GM15510 (cell line): Measurements from ENCODE around the gene MICALL1.
A peak's percentile ranks its signal among the peaks of the same experiment; 100 is the strongest.

Experiments
- POLR2A ChIP-seq: IDR thresholded peaks from 3 replicates; pipeline ENCODE4 v1.6.1; 2011; ENCODE audit warnings: borderline replicate concordance; ENCODE audit not compliant: insufficient read length; ENCODE audit errors: extremely low read depth

The MICALL1 gene

DNA sequence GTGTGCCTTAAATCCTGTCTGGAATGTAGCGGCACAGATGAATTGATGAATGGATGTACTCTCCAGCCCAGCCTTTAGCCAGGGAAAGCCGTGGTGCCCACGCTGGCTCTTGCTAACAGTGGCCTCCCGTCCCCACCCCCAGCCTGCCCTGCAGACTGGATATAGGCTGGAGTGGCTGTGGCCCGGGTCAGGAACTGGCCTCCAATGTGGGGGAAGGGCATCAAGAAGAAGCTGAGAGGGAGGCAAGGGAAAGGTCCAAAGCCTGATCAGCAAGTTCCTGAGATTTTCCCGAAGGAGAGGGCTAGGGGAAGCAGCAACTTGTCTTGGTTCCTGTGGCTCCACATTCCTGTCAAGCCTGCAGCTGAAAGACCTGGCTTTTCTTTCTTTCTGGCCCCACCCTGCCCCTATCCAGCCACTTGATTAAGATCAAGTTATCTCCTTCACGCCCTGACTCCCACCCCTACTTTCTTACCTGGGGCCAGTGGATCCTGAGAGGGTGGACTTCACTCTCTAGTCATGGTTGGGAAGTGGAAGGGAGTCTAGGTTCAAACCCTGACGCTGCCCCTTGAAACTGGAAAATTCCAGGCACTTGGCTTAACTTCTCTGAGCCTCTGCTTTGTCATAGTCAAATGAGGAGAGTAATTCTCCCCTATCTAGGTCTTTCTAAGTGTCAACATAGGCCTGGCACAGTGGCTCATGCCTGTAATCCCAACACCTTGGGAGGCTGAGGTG lies 11.0 kb upstream of the MICALL1 start:
- TF ChIP-seq POLR2A, result no peak

DNA sequence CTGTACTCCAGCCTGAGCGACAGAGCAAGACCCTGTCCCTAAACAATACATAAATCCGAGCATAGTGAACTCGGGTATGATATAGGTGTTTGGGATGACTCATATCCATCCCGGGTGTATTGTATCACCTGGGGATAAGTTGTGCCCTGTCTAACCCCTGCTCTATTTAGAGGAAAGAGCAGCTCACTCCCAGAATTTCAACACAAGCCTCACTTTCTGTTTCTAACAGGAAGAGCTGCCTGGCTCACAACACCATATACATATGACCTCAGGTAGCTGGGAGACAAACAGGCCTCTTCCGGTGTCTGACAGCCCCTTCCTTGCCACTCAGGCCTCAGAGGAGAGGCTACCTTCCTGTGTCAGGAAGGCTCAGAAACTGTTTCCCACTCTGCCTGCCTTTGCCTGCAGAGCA lies 9.9 kb upstream of the MICALL1 start:
- TF ChIP-seq POLR2A, result peak; percentile 39

DNA sequence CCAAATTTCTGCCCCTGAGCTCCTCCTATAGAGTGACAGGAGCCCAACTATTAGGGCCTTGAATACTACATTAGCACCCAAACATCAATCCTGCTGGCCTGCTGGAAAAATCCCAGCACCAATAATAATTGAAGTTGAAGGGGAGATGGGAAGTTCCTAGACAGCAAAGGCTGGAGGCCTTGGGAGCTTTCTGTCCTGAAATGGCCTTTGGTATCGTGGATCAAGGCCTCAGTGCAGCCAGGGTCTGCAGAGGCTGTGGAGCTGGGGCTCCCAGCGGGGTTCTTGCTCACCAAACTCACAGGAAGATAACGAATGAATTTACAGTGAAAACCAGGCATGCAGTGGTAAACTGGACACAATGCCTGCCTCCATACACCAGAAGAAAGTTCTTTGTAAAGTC lies 9.2 kb upstream of the MICALL1 start:
- no peak for TF ChIP-seq POLR2A

DNA sequence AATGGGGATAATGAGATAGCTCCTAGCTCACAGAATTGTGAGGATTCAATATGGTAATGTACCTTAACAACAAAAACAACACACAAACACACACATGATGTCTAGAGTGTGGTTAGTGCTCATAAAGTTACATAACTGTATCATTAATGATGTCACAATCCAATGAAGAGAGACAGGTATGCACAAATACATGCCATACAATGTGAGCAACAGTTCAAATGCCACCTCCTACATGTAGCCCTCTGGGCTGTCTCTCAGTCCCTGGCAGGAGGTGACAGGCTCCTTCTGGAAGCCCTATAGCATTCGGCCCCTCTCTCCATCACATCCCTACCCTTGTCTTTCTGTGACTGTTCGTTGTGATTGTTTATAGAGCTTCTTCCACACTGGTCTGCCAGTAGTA lies 8.3 kb upstream of the MICALL1 start:
- TF ChIP-seq POLR2A, result no peak

DNA sequence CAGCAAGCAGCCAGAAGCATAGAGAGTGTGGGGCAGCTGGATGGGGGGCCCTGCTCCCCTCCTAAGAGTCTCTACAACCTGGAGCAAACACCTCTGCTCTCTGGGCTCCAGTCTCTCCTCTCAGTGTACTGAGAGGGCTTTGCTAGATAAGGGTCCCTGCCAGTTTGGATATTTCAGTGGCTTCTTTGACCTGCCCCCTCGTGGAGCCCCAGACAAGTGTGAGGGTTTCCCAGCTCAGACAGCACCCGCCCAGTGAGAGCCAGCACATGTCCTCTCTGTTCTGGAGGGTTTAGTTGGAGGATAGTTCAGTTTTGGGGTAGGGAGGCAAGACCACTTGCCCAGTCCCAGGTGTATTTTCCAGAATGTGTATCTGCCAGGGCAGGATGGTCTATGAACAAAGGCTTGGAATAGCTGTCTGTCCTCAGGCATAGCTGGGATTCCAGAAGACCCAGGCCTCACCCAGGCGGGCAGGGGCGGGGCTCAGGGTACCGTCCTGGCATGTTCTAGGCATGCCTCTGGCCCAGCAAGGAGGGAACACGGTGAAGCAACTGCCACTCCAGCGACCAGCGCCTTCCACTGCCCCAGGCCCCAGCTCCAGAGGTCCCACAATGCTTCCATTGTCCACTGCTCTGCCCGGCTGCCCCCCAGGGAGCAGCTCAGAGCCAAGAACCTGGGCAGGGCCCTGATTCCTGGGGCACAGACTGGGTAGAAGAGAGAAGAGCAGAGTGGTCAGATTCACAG lies 7.5 kb upstream of the MICALL1 start:
- TF ChIP-seq POLR2A, result no peak

DNA sequence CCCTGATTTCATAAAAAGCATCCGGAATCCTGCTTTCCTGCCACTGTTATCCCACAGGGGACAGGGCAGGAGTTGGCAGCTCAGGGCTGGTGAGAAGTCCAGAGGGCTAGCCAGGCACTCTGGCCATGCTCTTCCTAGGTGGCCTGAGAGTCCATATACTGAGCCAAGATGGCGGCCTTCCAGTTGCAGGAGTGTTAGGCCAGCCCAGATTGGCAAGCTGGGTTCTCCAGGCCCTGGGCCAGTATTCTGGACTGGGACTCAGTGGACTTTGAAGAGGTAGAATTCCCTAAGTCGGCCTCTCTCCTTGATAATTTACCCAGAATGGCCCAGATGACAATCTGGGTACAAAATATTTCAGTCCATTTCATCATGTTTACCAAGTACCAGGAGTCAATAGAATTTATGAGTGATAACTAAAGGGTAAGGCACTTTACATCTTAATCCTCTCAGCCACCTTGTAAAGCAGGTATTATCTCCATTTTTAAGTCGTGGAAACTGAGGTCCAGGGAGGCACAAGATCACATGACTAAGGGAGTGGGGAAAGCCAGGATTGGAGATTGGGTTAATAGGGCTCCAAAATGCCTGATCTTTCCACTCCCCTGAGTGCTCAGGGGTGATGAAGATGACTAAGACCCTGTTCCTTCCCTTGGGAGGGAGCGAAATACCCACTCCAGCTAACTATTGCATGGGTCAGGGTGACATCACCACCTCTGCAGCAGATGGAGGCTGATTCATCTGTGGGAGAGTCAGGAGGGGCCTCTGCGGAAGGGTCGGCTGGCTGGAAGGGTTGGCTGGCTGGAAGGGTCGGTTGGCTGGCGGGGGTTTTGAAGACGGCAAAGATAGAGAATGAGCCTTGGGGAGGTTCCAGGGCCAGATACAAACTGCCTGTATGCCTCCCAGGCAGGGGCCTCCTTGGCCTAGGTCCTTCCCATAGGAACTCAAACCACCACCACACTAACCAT lies 1.2 kb upstream of the MICALL1 start:
- TF ChIP-seq POLR2A, result no peak

DNA sequence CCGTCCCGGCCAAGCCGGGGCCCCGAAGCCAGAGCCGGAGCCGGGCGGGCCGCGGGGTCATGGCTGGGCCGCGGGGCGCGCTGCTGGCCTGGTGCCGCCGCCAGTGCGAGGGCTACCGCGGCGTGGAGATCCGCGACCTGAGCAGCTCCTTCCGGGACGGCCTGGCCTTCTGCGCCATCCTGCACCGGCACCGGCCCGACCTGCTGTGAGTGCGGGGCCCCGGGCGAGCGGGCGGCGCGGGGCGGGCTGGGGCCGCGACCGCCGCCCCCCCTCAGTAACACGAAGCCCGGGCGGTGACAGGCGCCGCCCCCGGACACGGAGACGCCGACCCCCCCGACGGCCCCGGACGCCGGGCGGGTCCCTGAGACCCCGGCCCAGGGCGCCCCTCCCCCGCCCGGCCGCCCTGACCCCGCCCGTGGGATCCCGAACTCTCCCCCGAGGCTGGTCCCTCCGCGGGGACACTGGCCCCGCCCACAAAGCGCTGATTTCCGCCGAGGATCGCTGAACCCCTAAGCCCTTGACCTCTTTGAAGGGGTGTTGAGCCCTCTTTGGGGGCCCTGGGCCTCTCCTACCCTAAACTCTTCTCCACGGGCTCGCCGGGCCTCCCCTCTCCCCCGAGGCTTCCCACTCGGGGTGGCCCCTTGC lies 389 bp downstream of the MICALL1 start:
- peak; percentile 54 for TF ChIP-seq POLR2A

DNA sequence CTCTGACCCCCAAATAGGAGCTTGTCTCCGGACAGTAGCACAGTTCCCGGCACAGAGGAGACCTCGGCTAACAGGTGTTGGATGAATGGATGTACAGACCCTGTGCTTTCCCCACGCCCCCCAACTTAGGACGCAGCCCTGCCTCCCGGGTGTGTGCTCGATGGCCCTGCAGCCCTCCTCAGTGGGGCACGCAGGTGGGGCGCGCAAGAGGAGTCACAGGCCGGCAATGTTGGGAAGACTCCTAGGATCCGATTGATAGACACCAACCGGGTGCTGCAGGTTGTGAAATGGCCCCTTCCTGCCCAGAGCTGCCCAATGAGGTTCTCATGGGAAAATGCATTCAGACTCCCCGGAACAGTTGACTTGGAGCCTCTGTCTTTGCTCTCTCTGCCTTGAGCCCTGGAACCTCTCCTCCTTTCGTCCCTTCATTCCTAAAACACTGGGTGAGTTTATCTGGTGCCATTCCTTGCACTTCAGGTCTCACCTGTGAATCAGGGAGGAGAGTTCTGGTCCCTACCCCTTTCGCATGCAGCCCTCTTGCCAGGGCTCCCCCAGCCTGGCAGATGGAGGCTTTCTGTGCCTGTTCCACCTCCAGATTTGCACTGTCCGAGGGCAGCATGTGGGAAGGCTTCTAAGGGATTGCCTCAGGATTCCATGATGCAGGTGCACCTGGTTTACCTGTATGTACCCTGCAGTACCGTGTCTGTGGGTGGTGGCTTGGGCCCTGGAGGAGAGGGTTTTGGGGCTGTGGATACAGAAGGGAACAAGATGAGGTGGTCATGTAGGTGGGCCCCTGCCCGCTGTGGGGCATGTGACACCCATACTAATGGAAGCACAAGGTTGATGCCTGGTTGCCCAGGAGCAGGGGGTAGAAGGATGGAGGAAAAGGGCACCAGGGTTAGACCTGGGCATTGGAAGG lies 1.2 kb downstream of the MICALL1 start:
- TF ChIP-seq POLR2A, result no peak

DNA sequence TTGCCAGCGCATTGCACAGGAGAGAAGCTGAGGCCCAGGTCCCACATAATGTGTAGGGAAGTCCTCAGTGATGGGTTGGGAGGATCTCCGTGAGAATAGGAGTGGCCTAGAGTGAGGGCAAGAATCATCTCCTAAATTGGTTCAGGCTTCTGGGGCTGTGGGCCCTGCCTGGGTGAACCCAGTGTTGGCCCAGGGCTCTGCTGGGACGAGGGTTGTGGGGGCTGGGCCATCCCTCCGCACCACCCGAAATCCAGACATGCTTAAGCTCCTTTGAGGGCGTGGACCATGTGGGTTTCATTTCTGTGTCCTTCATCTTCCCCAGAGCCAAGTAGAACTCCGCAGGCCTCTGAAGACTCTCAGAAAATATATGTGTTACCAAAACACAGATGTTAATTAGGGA lies 3.7 kb downstream of the MICALL1 start:
- TF ChIP-seq POLR2A, result no peak

DNA sequence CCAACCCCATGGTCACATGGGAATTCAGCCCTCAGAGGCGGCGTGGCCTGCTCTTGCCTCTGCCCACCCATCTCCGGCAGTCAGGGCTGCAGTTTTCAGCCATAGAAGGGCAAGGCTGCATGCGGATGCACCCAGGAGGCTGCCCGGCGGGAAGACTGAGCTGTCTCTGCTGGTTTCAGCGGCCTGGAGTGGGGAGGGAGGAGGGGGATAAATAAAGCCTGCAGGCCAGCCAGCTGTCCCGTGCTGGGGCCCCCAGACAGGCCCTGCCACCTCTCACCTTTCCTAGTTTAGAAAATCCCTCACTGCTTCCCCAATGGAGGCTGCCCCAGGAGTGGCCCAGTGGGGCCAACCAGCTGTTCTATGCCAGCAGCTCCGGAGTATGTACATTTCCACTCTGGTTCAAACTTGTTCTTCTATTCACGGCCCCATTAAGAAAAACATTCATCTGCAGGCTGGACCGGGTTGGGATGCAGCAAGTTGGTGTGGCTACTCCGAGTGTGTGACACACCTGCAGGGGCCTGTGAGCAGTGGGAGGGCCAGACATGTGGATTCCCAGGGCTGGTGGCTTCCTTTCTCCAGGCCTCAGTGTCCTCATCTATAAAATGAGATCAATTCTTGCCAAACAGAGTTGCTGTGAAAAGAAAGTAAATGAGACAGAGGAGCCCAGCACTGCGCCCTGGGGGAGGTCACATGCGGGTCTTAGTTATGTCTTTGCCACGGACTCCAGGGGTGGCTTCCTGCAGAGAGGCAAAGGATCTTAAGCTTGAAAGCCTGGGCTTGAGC lies 5.0 kb downstream of the MICALL1 start:
- no peak for TF ChIP-seq POLR2A

DNA sequence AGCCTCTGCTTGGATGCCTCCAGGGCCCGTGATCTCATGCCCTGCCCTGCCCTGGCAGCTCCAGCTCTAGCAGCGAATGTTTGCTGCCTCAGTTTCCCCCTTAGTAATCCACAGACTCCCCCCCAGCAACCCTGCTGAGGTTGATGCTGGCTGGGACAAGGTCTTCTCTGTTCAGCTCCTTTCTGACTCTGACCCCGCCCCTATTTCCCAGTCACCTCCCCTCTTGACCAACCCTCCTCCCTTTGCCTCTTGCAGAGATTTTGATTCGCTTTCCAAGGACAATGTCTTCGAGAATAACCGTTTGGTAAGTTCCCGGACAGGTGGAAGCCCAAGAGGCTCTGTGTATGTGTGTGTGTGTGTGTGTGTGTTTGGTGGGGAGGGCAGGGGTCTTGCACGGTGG lies 5.6 kb downstream of the MICALL1 start:
- TF ChIP-seq POLR2A, result no peak

DNA sequence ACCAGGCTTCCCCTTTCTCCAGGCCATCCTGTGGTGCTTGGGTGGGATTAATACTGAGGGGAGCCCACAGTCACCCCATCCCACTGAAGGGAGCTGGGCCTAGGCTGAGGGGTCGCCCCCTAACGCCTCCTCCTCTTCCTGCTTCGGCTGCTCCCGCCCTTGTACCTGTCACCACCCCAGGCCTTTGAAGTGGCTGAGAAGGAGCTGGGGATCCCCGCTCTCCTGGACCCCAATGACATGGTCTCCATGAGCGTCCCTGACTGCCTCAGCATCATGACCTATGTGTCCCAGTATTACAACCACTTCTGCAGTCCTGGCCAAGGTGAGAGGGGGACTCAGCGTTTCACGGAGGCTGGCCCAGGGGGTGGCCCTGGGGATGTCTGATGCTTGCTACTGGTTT lies 6.1 kb downstream of the MICALL1 start:
- TF ChIP-seq POLR2A, result no peak

DNA sequence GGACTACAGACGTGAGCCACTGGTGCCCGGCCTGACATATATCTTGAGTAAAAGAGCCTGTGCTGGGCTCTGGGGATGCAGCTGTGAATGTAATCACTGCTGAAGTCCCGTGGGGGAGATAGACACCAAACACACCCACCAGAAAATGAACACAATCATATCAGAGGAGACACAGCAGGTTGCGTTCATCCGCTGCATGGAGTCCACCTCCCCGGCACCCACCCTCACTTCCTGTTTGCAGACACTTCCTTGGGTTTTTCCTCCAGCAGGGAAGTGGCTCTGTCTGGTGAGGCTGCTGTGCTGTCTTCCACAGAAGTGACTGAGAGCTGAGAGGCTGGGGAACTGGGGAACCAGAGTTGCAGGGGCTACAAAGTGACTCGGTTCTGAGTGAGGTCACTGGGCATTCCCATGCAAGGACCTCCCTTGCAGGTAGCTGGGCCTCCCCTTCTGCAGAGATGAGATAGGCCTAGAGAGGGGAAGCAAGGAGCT lies 7.2 kb downstream of the MICALL1 start:
- no peak for TF ChIP-seq POLR2A

DNA sequence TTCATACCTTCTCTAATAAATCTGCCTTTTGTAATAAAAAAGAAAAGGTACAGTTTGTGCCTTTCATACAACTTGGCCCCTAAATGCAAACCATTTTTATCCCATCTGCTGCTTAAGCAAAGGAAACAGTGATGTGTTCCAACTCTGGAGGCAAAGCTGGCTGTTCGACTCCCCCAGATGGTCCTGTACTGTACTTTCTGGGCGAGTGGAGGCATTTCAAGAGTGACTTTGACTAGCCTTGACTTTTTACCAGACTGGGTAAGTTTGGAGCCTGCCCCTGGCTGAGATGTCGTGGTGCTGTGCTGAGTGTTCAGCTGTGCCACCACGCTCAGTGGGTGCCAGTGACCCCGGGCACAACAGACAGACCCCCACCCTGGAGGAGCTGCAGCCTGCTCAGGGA lies 10.2 kb downstream of the MICALL1 start:
- no peak for TF ChIP-seq POLR2A
